Karpas-422 (cell line): Measurements from ENCODE around the gene PLA2G1B. TPM values are rescaled to one million over a fixed set of nuclear protein-coding genes. Genes with fewer than 3 reads are reported as not detected.

Source experiments
- DNase-seq: peaks from one replicate; pipeline ENCODE4 v3.0.0-alpha.2; 2015
- H2AFZ ChIP-seq: fragments of 200-600 bp; sonication (generic); 2 replicates; pipeline ENCODE4 v1.6.1; 2014; ENCODE audit warnings: antibody characterized with exemption, low read length, mixed read lengths
- H3K27ac ChIP-seq: fragments of 200-600 bp; sonication (generic); 2 replicates; pipeline ENCODE4 v1.5.1; 2014; ENCODE audit warnings: mild to moderate bottlenecking, low read length, moderate library complexity
- H3K27me3 ChIP-seq: fragments of 200-600 bp; sonication (generic); 2 replicates; pipeline ENCODE4 v1.6.1; 2014; ENCODE audit warnings: low read length, mixed read lengths
- H3K36me3 ChIP-seq: fragments of 200-600 bp; sonication (generic); 2 replicates; pipeline ENCODE4 v1.6.1; 2014; ENCODE audit warnings: low read length, mixed read lengths; ENCODE audit not compliant: insufficient read depth
- H3K4me1 ChIP-seq: fragments of 200-600 bp; sonication (generic); 2 replicates; pipeline ENCODE4 v1.6.1; 2014; ENCODE audit warnings: mild to moderate bottlenecking, low read length, mixed read lengths
- H3K4me2 ChIP-seq: fragments of 200-600 bp; sonication (generic); 2 replicates; pipeline ENCODE4 v1.6.1; 2014; ENCODE audit warnings: low read length, low read depth, mild to moderate bottlenecking; ENCODE audit not compliant: poor library complexity, severe bottlenecking
- H3K4me3 ChIP-seq: fragments of 200-600 bp; sonication (generic); 2 replicates; pipeline ENCODE4 v1.5.1; 2014; ENCODE audit warnings: mild to moderate bottlenecking, antibody characterized with exemption, low read length, mixed read lengths
- H3K79me2 ChIP-seq: fragments of 200-600 bp; sonication (generic); 2 replicates; pipeline ENCODE4 v1.6.1; 2014; ENCODE audit warnings: mild to moderate bottlenecking, low read length, mixed read lengths
- H3K9ac ChIP-seq: fragments of 200-600 bp; sonication (generic); 2 replicates; pipeline ENCODE4 v1.6.0; 2014; ENCODE audit warnings: low read length
- H3K9me2 ChIP-seq: fragments of 200-600 bp; sonication (generic), shearing (Covaris generic); replicated peaks from 2 replicates; pipeline ENCODE4 v1.6.0; 2014; ENCODE audit warnings: mild to moderate bottlenecking, low read length, moderate library complexity; ENCODE audit not compliant: insufficient read depth
- H3K9me3 ChIP-seq: fragments of 300-700, 200-600 bp; sonication (generic); 2 replicates; pipeline ENCODE4 v1.6.1; 2014; ENCODE audit warnings: low read length, mixed read lengths
- H4K20me1 ChIP-seq: fragments of 200-600 bp; sonication (generic); 2 replicates; pipeline ENCODE4 v1.6.1; 2014; ENCODE audit warnings: mild to moderate bottlenecking, antibody characterized with exemption, low read length, low read depth; ENCODE audit not compliant: insufficient read depth
- total RNA-seq: library from RNA; depleted of rRNA; stranded (reverse); fragments of >200 nt; shearing (Covaris generic); gene quantifications from 2 replicates; pipeline ENCODE4 v1.2.3, GENCODE V29; 2014; ENCODE audit warnings: low replicate concordance

PLA2G1B gene
- total RNA-seq, 1 experiment from 2014 or later, result not detected

DNA sequence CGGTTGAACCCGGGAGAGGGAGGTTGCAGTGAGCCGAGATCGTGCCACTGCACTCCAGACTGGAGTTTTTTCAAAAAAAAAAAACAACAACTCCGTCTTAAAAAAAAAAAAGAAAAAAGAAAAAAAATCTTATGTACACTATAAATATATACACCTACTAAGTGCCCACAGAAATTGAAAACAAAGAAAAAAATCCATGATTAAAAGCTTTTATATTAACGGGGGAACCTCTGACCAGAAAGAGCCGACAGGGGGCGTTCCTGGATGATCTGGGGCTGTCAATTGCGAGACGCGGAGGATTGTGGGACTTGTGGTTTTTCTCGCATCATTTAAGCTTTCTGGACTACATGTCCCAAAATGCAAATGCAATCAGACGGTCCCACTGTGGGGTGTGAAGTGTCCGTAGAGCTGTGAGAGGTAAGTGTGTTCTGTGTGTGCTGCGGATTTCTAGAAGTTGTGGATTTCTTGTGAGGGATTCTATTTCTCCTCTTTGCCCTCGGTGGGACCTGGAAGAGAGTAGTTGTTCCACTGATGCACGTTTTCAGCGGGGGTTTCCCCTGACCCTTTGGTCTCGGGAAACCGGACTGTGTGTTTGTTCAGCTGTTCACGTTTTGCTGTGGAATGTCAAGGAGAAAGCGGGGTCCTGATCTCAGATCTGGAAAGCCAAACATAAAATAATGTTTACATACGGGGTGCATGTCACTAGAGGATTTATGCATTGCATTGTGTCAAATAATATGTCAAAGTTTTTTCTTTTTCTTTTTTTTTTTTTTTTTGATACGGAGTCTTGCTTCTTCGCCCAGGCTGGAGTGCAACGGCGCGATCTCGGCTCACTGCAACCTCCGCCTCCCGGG, 25.4 kb downstream of the PLA2G1B start, which contains the start of gene SIRT4:
Gene SIRT4, plus strand, starts transcription at position 360 of the 854 bp plus-strand sequence. CDS start 1,241 bp downstream, outside the sequence.
- Histone ChIP-seq H3K79me2 (no peaks in the 10 kb centered on the region), H4K20me1 (no peaks in the 10 kb centered on the region), H3K9me3 (no peaks in the 10 kb centered on the region), H3K27me3 (no peaks in the 10 kb centered on the region), H3K4me2 (peak within 1 kb of the TSS; percentile 68), H3K4me3 (peak within 1 kb of the TSS; percentile 61), H3K36me3 (no peaks in the 10 kb centered on the region), H2AFZ (peak within 1 kb of the TSS; percentile 95), H3K9me2 (no peaks in the 10 kb centered on the region), H3K9ac (peak within 1 kb of the TSS; percentile 64), H3K27ac (no peak within 1 kb of the TSS), H3K4me1 (peaks cover 8% of the 10 kb centered on the region)
- peak; percentile 96 for DNase-seq

GRCh38 chr12:120292661-120293531, 34.7 kb downstream of the PLA2G1B start, which contains the start of gene RNU4-1:
TSS of gene RNU4-1 (minus strand) at chr12:120293237.
- DNase-seq, result peak; percentile 97
- H3K27ac ChIP-seq, result peak within 1 kb of the TSS; percentile 81
- no peaks in the 10 kb centered on the region for H3K79me2 ChIP-seq

GRCh38 chr12:120292411-120292660, 35.2 kb downstream of the PLA2G1B start:
- Histone ChIP-seq H2AFZ (no peak overlapping the region), H3K9ac (peak overlapping the region; percentile 69), H3K9me3 (no peaks in the 10 kb centered on the region), H3K9me2 (no peaks in the 10 kb centered on the region), H3K4me3 (peak overlapping the region; percentile 66), H3K4me1 (peaks cover 25% of the 10 kb centered on the region), H3K4me2 (peak overlapping the region; percentile 78), H3K27me3 (no peaks in the 10 kb centered on the region), H4K20me1 (no peaks in the 10 kb centered on the region; the same call in 1 of the 2 replicates), H3K36me3 (no peaks in the 10 kb centered on the region), H3K79me2 (no peaks in the 10 kb centered on the region), H3K27ac (peak overlapping the region; percentile 81)
- DNase-seq, result no peak

More at GRCh38 chr12:120292661-120293531, 34.7 kb downstream of the PLA2G1B start, which contains the start of gene RNU4-1:
- H3K4me2 ChIP-seq, result peak within 1 kb of the TSS; percentile 78
- peak within 1 kb of the TSS; percentile 69 for H3K9ac ChIP-seq
- H4K20me1 ChIP-seq, result no peaks in the 10 kb centered on the region; the same call in 1 of the 2 replicates
- no peaks in the 10 kb centered on the region for H3K9me3 ChIP-seq
- H2AFZ ChIP-seq, result peak within 1 kb of the TSS; percentile 76; the same call in 1 of the 2 replicates
- H3K27me3 ChIP-seq, result no peaks in the 10 kb centered on the region
- no peaks in the 10 kb centered on the region for H3K36me3 ChIP-seq
- peaks cover 25% of the 10 kb centered on the region for H3K4me1 ChIP-seq
- H3K9me2 ChIP-seq, result no peaks in the 10 kb centered on the region
- H3K4me3 ChIP-seq, result peak within 1 kb of the TSS; percentile 66

GRCh38 chr12:120290609-120291305, 36.8 kb downstream of the PLA2G1B start:
- H2AFZ ChIP-seq, result peak overlapping the region; percentile 44; the same call in 1 of the 2 replicates
- H3K79me2 ChIP-seq, result no peaks in the 10 kb centered on the region
- no peaks in the 10 kb centered on the region for H3K9me3 ChIP-seq
- peak overlapping the region; percentile 42; the same call in 1 of the 2 replicates for H3K4me3 ChIP-seq
- H4K20me1 ChIP-seq, result no peaks in the 10 kb centered on the region; the same call in 1 of the 2 replicates
- H3K27me3 ChIP-seq, result no peaks in the 10 kb centered on the region
- peak overlapping the region; percentile 62 for H3K4me2 ChIP-seq
- H3K4me1 ChIP-seq, result peaks cover 25% of the 10 kb centered on the region
- no peak for DNase-seq
- no peaks in the 10 kb centered on the region for H3K36me3 ChIP-seq
- H3K27ac ChIP-seq, result no peak overlapping the region
- no peaks in the 10 kb centered on the region for H3K9me2 ChIP-seq
- H3K9ac ChIP-seq, result peak overlapping the region; percentile 35

DNA sequence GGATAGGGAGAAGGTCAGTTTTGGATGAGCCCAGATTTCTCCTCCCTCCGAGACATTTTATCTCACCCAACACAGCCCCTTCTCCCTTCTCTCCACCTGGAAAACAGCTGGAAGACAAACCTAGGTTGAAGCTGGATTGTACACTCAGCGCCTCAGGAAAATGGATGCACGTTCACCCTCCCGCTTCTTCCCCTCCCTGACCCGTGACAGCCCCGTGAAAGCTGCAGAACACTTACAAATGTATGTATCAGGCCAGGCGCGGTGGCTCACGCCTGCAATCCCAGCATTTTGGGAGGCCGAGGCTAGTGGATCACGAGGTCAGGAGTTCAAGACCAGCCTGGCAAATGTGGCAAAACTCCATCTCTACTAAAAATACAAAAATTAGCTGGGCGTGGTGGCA, 40.1 kb downstream of the PLA2G1B start:
- Histone ChIP-seq H3K27me3 (no peaks in the 10 kb centered on the region), H3K9me3 (no peaks in the 10 kb centered on the region), H3K4me3 (no peak overlapping the region), H3K36me3 (no peaks in the 10 kb centered on the region), H3K4me1 (peaks cover 15% of the 10 kb centered on the region), H3K9ac (no peak overlapping the region), H3K9me2 (no peaks in the 10 kb centered on the region), H4K20me1 (no peaks in the 10 kb centered on the region; the same call in 1 of the 2 replicates), H3K79me2 (no peaks in the 10 kb centered on the region), H2AFZ (no peak overlapping the region), H3K27ac (no peak overlapping the region), H3K4me2 (no peak overlapping the region)
- no peak for DNase-seq

DNA sequence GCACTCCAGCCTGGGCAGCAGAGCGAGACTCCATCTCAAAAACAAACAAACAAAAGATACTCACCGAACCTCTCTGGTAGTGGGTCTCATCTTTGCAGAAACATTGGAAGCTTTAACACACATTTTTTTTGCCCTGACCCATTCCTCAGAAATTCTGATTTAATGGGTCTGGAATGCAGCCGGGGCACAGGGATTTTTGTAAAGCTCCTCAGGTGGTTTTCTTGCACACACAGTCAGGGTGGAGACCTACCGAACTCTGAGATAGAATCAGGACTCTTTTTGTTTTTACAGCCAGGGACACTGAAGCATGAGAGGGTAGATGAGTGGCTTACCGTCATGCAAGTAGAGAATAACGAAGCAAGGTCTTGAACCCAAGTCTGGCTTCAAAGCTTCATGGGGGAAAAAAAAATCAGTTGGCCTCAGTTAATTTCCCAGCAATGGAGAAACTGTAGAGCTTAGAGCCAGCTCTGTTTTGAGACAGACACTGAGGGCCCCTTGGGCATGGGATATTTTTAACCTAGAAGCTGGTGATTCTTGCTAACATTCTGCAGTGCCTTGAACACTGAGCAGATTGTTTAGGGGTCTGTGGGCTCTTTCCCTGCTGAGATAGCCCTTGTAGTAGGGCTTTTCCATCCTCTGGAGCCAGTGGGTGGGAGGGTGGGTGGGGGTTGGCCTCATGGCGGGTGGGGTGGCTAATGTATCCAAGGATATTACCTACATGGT, 40.6 kb downstream of the PLA2G1B start:
- Histone ChIP-seq H3K4me3 (no peak overlapping the region), H3K9me3 (no peaks in the 10 kb centered on the region), H3K36me3 (no peaks in the 10 kb centered on the region), H3K4me2 (no peak overlapping the region), H3K9ac (no peak overlapping the region), H3K27me3 (no peaks in the 10 kb centered on the region), H3K9me2 (no peaks in the 10 kb centered on the region), H3K79me2 (no peaks in the 10 kb centered on the region), H3K27ac (no peak overlapping the region), H2AFZ (no peak overlapping the region), H3K4me1 (peaks cover 10% of the 10 kb centered on the region), H4K20me1 (no peaks in the 10 kb centered on the region; the same call in 1 of the 2 replicates)
- DNase-seq, result no peak

GRCh38 chr12:120284381-120284780, 43.2 kb downstream of the PLA2G1B start:
- no peaks in the 10 kb centered on the region for H3K9me2 ChIP-seq
- no peaks in the 10 kb centered on the region for H4K20me1 ChIP-seq
- no peaks in the 10 kb centered on the region for H3K36me3 ChIP-seq
- H3K9me3 ChIP-seq, result no peaks in the 10 kb centered on the region
- H3K4me3 ChIP-seq, result no peak overlapping the region
- no peak overlapping the region for H3K9ac ChIP-seq
- DNase-seq, result no peak
- H3K27me3 ChIP-seq, result no peaks in the 10 kb centered on the region
- H3K4me1 ChIP-seq, result no peaks in the 10 kb centered on the region
- no peak overlapping the region for H3K4me2 ChIP-seq
- H3K27ac ChIP-seq, result no peak overlapping the region
- H3K79me2 ChIP-seq, result no peaks in the 10 kb centered on the region
- no peak overlapping the region for H2AFZ ChIP-seq
